Gastrocnemius medialis (tissue), 4 donors: ENCODE measurements around the gene PIERCE2. TPM values are rescaled to one million over a fixed set of nuclear protein-coding genes. Genes with fewer than 3 reads are reported as not detected.

Experiments
- ATAC-seq, 2 donors: fragments of 150-250 bp; one replicate each; pipeline ENCODE4 v1.9.1; 2016
- DNase-seq, 2 donors: peaks; one replicate each; pipeline ENCODE4 v3.0.0-alpha.2; 2019
- H3K27ac ChIP-seq, 4 donors: fragments of 200-600 bp; sonication (generic); 1 replicate in 1 of 4; 2 replicates in 3 of 4; pipeline ENCODE4 v1.5.1; 2016 to 2018; ENCODE audit warnings: mild to moderate bottlenecking in 2 of 4, moderate library complexity in 1 of 4
- H3K27me3 ChIP-seq, 3 donors: fragments of 200-600 bp; sonication (generic) in 2 of 3; 1 replicate in 1 of 3; 2 replicates in 2 of 3; pipeline versions ENCODE4 v1.5.1 to v1.6.0; 2016 to 2019; ENCODE audit warnings: mild to moderate bottlenecking in 1 of 3, moderate library complexity in 1 of 3
- H3K36me3 ChIP-seq, 2 donors: fragments of 200-600 bp; sonication (generic) in 1 of 2; one replicate each; pipeline ENCODE4 v1.5.1; 2017 to 2018
- H3K4me1 ChIP-seq, 2 donors: fragments of 200-600 bp; sonication (generic) in 1 of 2; one replicate each; pipeline ENCODE4 v1.5.1; 2016 to 2017; ENCODE audit warnings: mild to moderate bottlenecking in 2 of 2
- H3K4me3 ChIP-seq, 4 donors: fragments of 200-600 bp; sonication (generic) in 3 of 4; 1 replicate in 1 of 4; 2 replicates in 3 of 4; pipeline ENCODE4 v1.5.1; 2016 to 2019; ENCODE audit warnings: mild to moderate bottlenecking in 2 of 4
- H3K9me3 ChIP-seq, 3 donors: fragments of 200-600 bp; sonication (generic) in 2 of 3; 1 replicate in 1 of 3; 2 replicates in 2 of 3; pipeline ENCODE4 v1.5.1; 2016 to 2019
- POLR2A ChIP-seq, 2 donors: fragments of 450-650 bp; IDR thresholded peaks; one replicate each; pipeline ENCODE4 v1.6.1; 2017; ENCODE audit warnings: antibody characterized with exemption in 2 of 2, mild to moderate bottlenecking in 2 of 2, moderate library complexity in 2 of 2
- in situ Hi-C, 4 donors: fragments of 200-750 bp; cut with MboI; loops; one replicate each; pipeline versions ENCODE4 v1.15.0 to v1.8.0; 2017; ENCODE audit warnings: low sequenced_read_pairs in 4 of 4
- intact Hi-C: fragments of 100-400 bp; cut with DNase I; formaldehyde crosslinking; loops from one replicate; pipeline ENCODE4 v1.15.1; 2023; ENCODE audit warnings: low total_unique reads
- microRNA counts, 2 donors: library from miRNA; unstranded; fragments of <30 nt; microRNA quantifications; one replicate each; lab custom pipeline; 2016
- microRNA-seq, 2 donors: library from miRNA; unstranded; fragments of <30 nt; microRNA quantifications; one replicate each; pipeline ENCODE4, GENCODE V29; 2016; ENCODE audit warnings: borderline replicate concordance in 2 of 2
- total RNA-seq, 4 donors: library from RNA; depleted of rRNA; stranded (reverse); fragments of >200 nt; gene quantifications; one replicate each; pipeline versions ENCODE4 v1.1.0 to v1.2.3, GENCODE V29; 2016
- TF ChIP-seq, protein P1 (sequence below), 5 experiments: fragments of 450-650 bp in 3 of 5; fragments of 200-600 bp in 2 of 5; sonication (generic) in 2 of 5; IDR thresholded peaks in 4 of 5; conservative IDR thresholded peaks in 1 of 5; 1 replicate in 4 of 5; 2 replicates in 1 of 5; pipeline ENCODE4 v1.5.1; 2016 to 2019; ENCODE audit warnings: antibody characterized with exemption in 5 of 5, mild to moderate bottlenecking in 3 of 5, moderate library complexity in 3 of 5

Gene PIERCE2
- total RNA-seq, 4 donors from 2014 or later = 5.1 to 11.8 (median 6.0) TPM

DNA sequence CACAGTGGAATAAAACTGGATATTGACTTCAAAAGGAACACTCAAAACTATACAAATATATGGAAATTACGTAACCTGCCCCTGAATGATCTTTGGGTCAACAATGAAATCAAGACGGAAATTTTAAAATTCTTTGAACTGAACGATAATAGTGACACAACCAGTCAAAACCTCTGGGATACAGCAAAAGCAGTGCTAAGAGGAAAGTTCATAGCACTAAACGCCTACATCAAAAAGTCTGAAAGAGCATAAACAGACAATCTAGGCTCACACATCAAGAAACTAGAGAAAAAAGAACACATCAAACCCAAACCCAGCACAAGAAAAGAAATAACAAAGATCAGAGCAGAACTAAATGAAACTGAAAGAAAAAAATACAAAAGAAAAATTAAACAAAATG lies 53.2 kb downstream of the PIERCE2 start:
- in situ Hi-C loops = no loop called here
- ATAC-seq (no peak), DNase-seq (no peak)
- intact Hi-C loops = no loop called here
- no peak for TF ChIP-seq POLR2A (IDR thresholded peaks at IDR 0.05)
- TF ChIP-seq, protein P1, sequence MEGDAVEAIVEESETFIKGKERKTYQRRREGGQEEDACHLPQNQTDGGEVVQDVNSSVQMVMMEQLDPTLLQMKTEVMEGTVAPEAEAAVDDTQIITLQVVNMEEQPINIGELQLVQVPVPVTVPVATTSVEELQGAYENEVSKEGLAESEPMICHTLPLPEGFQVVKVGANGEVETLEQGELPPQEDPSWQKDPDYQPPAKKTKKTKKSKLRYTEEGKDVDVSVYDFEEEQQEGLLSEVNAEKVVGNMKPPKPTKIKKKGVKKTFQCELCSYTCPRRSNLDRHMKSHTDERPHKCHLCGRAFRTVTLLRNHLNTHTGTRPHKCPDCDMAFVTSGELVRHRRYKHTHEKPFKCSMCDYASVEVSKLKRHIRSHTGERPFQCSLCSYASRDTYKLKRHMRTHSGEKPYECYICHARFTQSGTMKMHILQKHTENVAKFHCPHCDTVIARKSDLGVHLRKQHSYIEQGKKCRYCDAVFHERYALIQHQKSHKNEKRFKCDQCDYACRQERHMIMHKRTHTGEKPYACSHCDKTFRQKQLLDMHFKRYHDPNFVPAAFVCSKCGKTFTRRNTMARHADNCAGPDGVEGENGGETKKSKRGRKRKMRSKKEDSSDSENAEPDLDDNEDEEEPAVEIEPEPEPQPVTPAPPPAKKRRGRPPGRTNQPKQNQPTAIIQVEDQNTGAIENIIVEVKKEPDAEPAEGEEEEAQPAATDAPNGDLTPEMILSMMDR (IDR thresholded peaks at IDR 0.05 in 4 of 5, conservative IDR thresholded peaks at IDR 0.05 in 1 of 5) = no peak
- H3K9me3 ChIP-seq = no peaks in the 10 kb centered on the region
- no peaks in the 10 kb centered on the region for H3K27me3 ChIP-seq
- H3K27ac ChIP-seq = no peak overlapping the region
- H3K4me1 ChIP-seq = no peaks in the 10 kb centered on the region
- H3K4me3 ChIP-seq = no peak overlapping the region
- no peaks in the 10 kb centered on the region for H3K36me3 ChIP-seq

DNA sequence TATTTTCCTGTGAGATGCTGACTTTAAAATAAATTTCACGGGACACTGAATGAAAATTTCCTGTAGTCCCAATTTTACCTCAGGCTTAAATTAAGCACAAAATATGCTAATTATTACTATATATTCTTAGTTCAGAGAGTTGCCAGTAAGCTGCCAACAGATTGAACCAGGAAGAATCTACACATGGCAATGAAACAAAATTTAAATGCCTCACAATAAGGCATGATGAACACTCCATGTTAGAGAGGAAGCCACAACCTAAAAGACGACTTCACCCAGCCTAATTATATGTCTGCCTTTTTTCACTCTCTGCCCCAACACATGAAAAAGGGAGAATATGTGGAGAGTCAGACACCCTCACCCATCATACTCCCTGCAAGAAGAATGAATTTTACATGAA lies 60.0 kb downstream of the PIERCE2 start:
- no peak overlapping the region for H3K4me3 ChIP-seq
- no peaks in the 10 kb centered on the region for H3K4me1 ChIP-seq
- H3K27me3 ChIP-seq = no peaks in the 10 kb centered on the region
- in situ Hi-C loops = no loop called here
- TF ChIP-seq, protein P1 (IDR thresholded peaks at IDR 0.05 in 4 of 5, conservative IDR thresholded peaks at IDR 0.05 in 1 of 5) = no peak
- no peak for TF ChIP-seq POLR2A (IDR thresholded peaks at IDR 0.05)
- DNase-seq = no peak
- intact Hi-C loops = no loop called here
- no peaks in the 10 kb centered on the region for H3K9me3 ChIP-seq
- no peak overlapping the region for H3K27ac ChIP-seq
- ATAC-seq = no peak
- H3K36me3 ChIP-seq = no peaks in the 10 kb centered on the region

MicroRNAs encoded within 50 kb of the gene (microRNA counts, 767-probe panel; counts per million panel counts)
- microRNA hsa-miR-628-3p (lab: Ali Mortazavi, UCI) = 356 to 448 counts per million in 2 donors
- 2,812 to 4,232 counts per million in 2 donors for microRNA hsa-miR-628-5p (lab: Ali Mortazavi, UCI)

Small RNAs within 50 kb of the gene (microRNA-seq; reads per million reads assigned to microRNA genes)
- 983 to 1,231 reads per million in 2 donors for gene MIR628

Other genes starting within 250 kb of the PIERCE2 start
- 10 to 100 TPM; 36.8 to 53.3 (median 52.0) TPM for gene RSL24D1, start 211.6 kb upstream of the PIERCE2 start, total RNA-seq
- gene RAB27A, start 118.7 kb upstream of the PIERCE2 start, total RNA-seq = 1 to 10 TPM; 1.1 to 3.2 (median 1.8) TPM
- gene PIGBOS1, start 89.4 kb upstream of the PIERCE2 start, total RNA-seq = 10 to 100 TPM in 2 of 4 donors, 1 to 10 TPM in 2; 5.7 to 11.8 (median 9.7) TPM
- 10 to 100 TPM in 2 of 4 donors, 1 to 10 TPM in 2; 1.2 to 22.9 (median 5.7) TPM for gene PIGB, start 89.3 kb upstream of the PIERCE2 start, total RNA-seq
- 100 to 1,000 TPM in 2 of 4 donors, 10 to 100 TPM in 2; 61.6 to 142 (median 103) TPM for gene CCPG1, start 136 bp upstream of the PIERCE2 start, total RNA-seq
- 1 to 10 TPM in 2 of 4 donors, under 1 TPM in 1, not detected in 1; 0.38 to 2.4 (median 1.5) TPM for gene DNAAF4, start 99.7 kb downstream of the PIERCE2 start, total RNA-seq
- 10 to 100 TPM; 26.7 to 39.1 (median 32.3) TPM for gene PYGO1, start 179.8 kb downstream of the PIERCE2 start, total RNA-seq